ENCODE results near the gene DCD.

Gene DCD, protein sequence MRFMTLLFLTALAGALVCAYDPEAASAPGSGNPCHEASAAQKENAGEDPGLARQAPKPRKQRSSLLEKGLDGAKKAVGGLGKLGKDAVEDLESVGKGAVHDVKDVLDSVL

GRCh38 chr12:54648265-54648664 lies at the start of gene DCD:
Gene DCD, minus strand, starts transcription at chr12:54648365. Its CDS starts 62 bp downstream, at chr12:54648303.
- Histone ChIP-seq H3K4me3 (ENCODE audit: insufficient read length, low read depth) (no peak within 1 kb of the TSS), H3K9me3 (ENCODE audit: insufficient read depth, low read length) (no peaks in the 10 kb centered on the region), H3K4me1 (ENCODE audit: insufficient read depth, insufficient read length) (no peaks in the 10 kb centered on the region), H3K9ac (ENCODE audit: insufficient read length, low read depth) (no peak within 1 kb of the TSS), H3K36me3 (ENCODE audit: insufficient read depth, insufficient read length, low read length) (no peaks in the 10 kb centered on the region), H3K27me3 (ENCODE audit: insufficient read depth, insufficient read length) (peaks cover 8% of the 10 kb centered on the region)
- DNase-seq (ENCODE audit: low read depth, low spot score) = no peak
- no peak for TF ChIP-seq YY1 (IDR thresholded peaks at IDR 0.05; ENCODE audit: insufficient read depth, insufficient read length)
- no peak for TF ChIP-seq SUZ12 (IDR thresholded peaks at IDR 0.05; ENCODE audit: extremely low read depth, insufficient read depth, insufficient read length)

GRCh38 chr12:54697851-54698250 lies 49.7 kb upstream of the DCD start:
- no peaks in the 10 kb centered on the region for H3K36me3 ChIP-seq (ENCODE audit: insufficient read depth, insufficient read length, low read length)

DNA sequence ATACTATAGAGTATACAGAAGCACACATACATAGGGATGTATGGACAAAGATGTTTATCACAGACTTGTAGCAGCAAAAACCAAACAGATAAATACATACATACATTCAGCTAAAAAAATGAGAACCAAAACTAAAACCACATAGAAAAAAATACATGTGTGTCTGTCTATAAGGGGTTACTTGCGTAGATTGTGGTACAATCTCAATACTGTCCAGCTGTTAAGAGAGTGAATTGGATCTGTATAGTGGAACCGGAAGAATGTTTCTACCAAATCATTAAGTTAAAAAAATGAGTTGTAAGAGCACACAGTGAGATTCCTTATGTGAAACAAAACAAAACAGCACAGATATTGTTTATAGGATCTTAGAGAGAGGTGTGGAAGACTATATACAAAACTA lies 44.2 kb upstream of the DCD start:
- H3K4me3 ChIP-seq (ENCODE audit: insufficient read length, low read depth) = no peak overlapping the region
- H3K27me3 ChIP-seq (ENCODE audit: insufficient read depth, insufficient read length) = no peaks in the 10 kb centered on the region
- H3K9me3 ChIP-seq (ENCODE audit: insufficient read depth, low read length) = peaks cover 5% of the 10 kb centered on the region; the same call in 1 of the 2 replicates
- no peaks in the 10 kb centered on the region for H3K36me3 ChIP-seq (ENCODE audit: insufficient read depth, insufficient read length, low read length)
- TF ChIP-seq ZNF274 (IDR thresholded peaks at IDR 0.05; ENCODE audit: low read depth, low read length) (no peak), SUZ12 (IDR thresholded peaks at IDR 0.05; ENCODE audit: extremely low read depth, insufficient read depth, insufficient read length) (no peak), YY1 (IDR thresholded peaks at IDR 0.05; ENCODE audit: insufficient read depth, insufficient read length) (no peak)
- no peak for DNase-seq (ENCODE audit: low read depth, low spot score)
- no peaks in the 10 kb centered on the region for H3K4me1 ChIP-seq (ENCODE audit: insufficient read depth, insufficient read length)
- no peak overlapping the region for H3K9ac ChIP-seq (ENCODE audit: insufficient read length, low read depth)

More at GRCh38 chr12:54697851-54698250, 49.7 kb upstream of the DCD start:
- TF ChIP-seq SUZ12 (IDR thresholded peaks at IDR 0.05; ENCODE audit: extremely low read depth, insufficient read depth, insufficient read length) = no peak
- TF ChIP-seq ZNF274 (IDR thresholded peaks at IDR 0.05; ENCODE audit: low read depth, low read length) = no peak
- no peak for TF ChIP-seq YY1 (IDR thresholded peaks at IDR 0.05; ENCODE audit: insufficient read depth, insufficient read length)
- Histone ChIP-seq H3K27me3 (ENCODE audit: insufficient read depth, insufficient read length) (no peaks in the 10 kb centered on the region), H3K9me3 (ENCODE audit: insufficient read depth, low read length) (no peaks in the 10 kb centered on the region), H3K4me3 (ENCODE audit: insufficient read length, low read depth) (no peak overlapping the region), H3K9ac (ENCODE audit: insufficient read length, low read depth) (no peak overlapping the region), H3K4me1 (ENCODE audit: insufficient read depth, insufficient read length) (no peaks in the 10 kb centered on the region)
- DNase-seq (ENCODE audit: low read depth, low spot score) = no peak

DNA sequence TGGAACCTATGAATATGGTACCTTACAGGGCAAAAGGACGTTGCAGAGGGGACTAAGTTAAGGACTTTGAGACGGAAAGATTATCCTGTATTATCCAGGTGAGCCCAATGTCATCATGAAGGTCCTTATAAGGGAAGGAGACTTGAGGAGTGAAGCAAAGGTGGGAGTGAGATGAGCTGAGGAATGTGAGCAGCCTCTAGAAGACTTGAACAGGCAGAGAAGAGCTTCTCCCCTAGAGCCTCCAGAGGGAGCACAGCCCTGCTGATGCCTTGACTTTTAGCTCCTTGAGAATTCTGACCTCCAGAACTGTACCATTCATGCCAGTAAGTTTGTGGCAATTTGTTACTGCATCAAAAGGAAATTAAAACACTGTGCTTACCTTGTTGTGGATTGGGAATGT lies 41.8 kb upstream of the DCD start:
- DNase-seq (ENCODE audit: low read depth, low spot score) = peak; percentile 81

GRCh38 chr12:54689034-54689372 lies 40.8 kb upstream of the DCD start:
- no peak for TF ChIP-seq YY1 (IDR thresholded peaks at IDR 0.05; ENCODE audit: insufficient read depth, insufficient read length)
- no peak for TF ChIP-seq SUZ12 (IDR thresholded peaks at IDR 0.05; ENCODE audit: extremely low read depth, insufficient read depth, insufficient read length)
- TF ChIP-seq ZNF274 (IDR thresholded peaks at IDR 0.05; ENCODE audit: low read depth, low read length) = no peak
- H3K27me3 ChIP-seq (ENCODE audit: insufficient read depth, insufficient read length) = no peaks in the 10 kb centered on the region
- no peak overlapping the region for H3K4me3 ChIP-seq (ENCODE audit: insufficient read length, low read depth)
- H3K9me3 ChIP-seq (ENCODE audit: insufficient read depth, low read length) = peaks cover 13% of the 10 kb centered on the region; the same call in 1 of the 2 replicates
- H3K9ac ChIP-seq (ENCODE audit: insufficient read length, low read depth) = no peak overlapping the region
- no peak for DNase-seq (ENCODE audit: low read depth, low spot score)
- no peaks in the 10 kb centered on the region for H3K36me3 ChIP-seq (ENCODE audit: insufficient read depth, insufficient read length, low read length)
- peaks cover 11% of the 10 kb centered on the region for H3K4me1 ChIP-seq (ENCODE audit: insufficient read depth, insufficient read length)

More for the DNA sequence above, 41.8 kb upstream of the DCD start:
- H3K4me3 ChIP-seq (ENCODE audit: insufficient read length, low read depth) = no peak overlapping the region
- no peak overlapping the region for H3K9ac ChIP-seq (ENCODE audit: insufficient read length, low read depth)
- H3K9me3 ChIP-seq (ENCODE audit: insufficient read depth, low read length) = peaks cover 13% of the 10 kb centered on the region; the same call in 1 of the 2 replicates
- TF ChIP-seq ZNF274 (IDR thresholded peaks at IDR 0.05; ENCODE audit: low read depth, low read length) (no peak), SUZ12 (IDR thresholded peaks at IDR 0.05; ENCODE audit: extremely low read depth, insufficient read depth, insufficient read length) (no peak), YY1 (IDR thresholded peaks at IDR 0.05; ENCODE audit: insufficient read depth, insufficient read length) (no peak)
- H3K27me3 ChIP-seq (ENCODE audit: insufficient read depth, insufficient read length) = no peaks in the 10 kb centered on the region
- no peaks in the 10 kb centered on the region for H3K36me3 ChIP-seq (ENCODE audit: insufficient read depth, insufficient read length, low read length)
- peaks cover 2% of the 10 kb centered on the region for H3K4me1 ChIP-seq (ENCODE audit: insufficient read depth, insufficient read length)

DNA sequence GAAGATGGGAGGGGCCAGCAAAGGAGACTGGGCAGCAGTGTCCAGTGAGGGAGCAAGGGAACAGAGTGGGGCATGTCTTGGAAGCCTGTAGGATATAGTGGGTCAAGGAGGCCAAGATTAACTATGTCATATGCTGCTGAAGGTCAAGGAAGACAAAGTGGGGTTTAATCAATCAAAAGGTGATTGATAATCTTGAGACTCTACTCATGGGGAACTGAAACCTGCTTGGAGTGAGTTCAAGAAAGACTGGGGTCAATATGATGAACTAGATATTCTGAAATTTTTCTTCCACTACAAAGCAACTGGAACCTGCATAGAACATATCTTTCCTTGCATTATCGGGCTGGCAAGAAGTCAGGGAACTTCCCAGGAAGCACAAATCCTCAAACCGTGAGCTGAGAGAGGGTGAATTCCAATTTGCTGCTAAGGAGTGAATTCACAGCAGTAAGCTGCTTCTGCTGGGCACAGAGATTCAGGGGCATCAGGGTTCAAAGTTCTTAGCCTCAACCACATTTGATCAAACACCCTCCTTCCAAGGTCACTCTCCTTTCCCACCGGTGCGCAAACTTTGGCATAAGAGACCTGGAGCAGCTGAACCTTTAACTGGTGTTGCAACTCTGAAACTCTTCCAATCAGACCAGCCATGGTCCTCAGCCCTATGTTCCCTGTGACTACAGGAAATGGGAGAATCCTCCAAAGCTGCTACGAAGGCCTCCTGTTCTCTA lies 40.3 kb upstream of the DCD start:
- Histone ChIP-seq H3K36me3 (ENCODE audit: insufficient read depth, insufficient read length, low read length) (no peaks in the 10 kb centered on the region), H3K27me3 (ENCODE audit: insufficient read depth, insufficient read length) (no peaks in the 10 kb centered on the region), H3K4me3 (ENCODE audit: insufficient read length, low read depth) (no peak overlapping the region), H3K9ac (ENCODE audit: insufficient read length, low read depth) (no peak overlapping the region), H3K4me1 (ENCODE audit: insufficient read depth, insufficient read length) (peaks cover 13% of the 10 kb centered on the region), H3K9me3 (ENCODE audit: insufficient read depth, low read length) (peaks cover 13% of the 10 kb centered on the region; the same call in 1 of the 2 replicates)
- TF ChIP-seq ZNF274 (IDR thresholded peaks at IDR 0.05; ENCODE audit: low read depth, low read length) (no peak), YY1 (IDR thresholded peaks at IDR 0.05; ENCODE audit: insufficient read depth, insufficient read length) (no peak), SUZ12 (IDR thresholded peaks at IDR 0.05; ENCODE audit: extremely low read depth, insufficient read depth, insufficient read length) (no peak)
- DNase-seq (ENCODE audit: low read depth, low spot score) = no peak
